Spinal cord (tissue), 10 donors: ENCODE data around the gene TRAPPC12. TPM values are rescaled to one million over a fixed set of nuclear protein-coding genes. Genes with fewer than 3 reads are reported as not detected.

Experiments
- DNase-seq, 6 donors: peaks; one replicate each; pipeline versions ENCODE4 v3.0.0 to v3.0.0-alpha.2; 2013 to 2015; ENCODE audit warnings: low spot score in 6 of 6, low read depth in 4 of 6
- H3K27ac ChIP-seq: one replicate; pipeline ENCODE4 v1.5.1; 2013; ENCODE audit warnings: low read depth, low read length, control low read depth
- H3K27me3 ChIP-seq: one replicate; pipeline ENCODE4 v1.6.1; 2013; ENCODE audit warnings: low read length; ENCODE audit not compliant: control insufficient read depth, insufficient read depth
- H3K36me3 ChIP-seq: one replicate; pipeline ENCODE4 v1.6.1; 2013; ENCODE audit warnings: low read length; ENCODE audit not compliant: control insufficient read depth, insufficient read depth
- H3K4me1 ChIP-seq: one replicate; pipeline ENCODE4 v1.6.1; 2013; ENCODE audit warnings: low read length; ENCODE audit not compliant: control insufficient read depth, insufficient read depth
- H3K4me3 ChIP-seq: one replicate; pipeline ENCODE4 v1.5.1; 2013; ENCODE audit warnings: low read depth, low read length, control low read depth
- H3K9me3 ChIP-seq: one replicate; pipeline ENCODE4 v1.6.1; 2013; ENCODE audit warnings: low read length; ENCODE audit not compliant: control insufficient read depth, insufficient read depth
- WGBS: methylation state at CpG from one replicate; pipeline ENCODE4 v1.1.5; 2013; ENCODE audit warnings: missing lambda C conversion rate; ENCODE audit not compliant: insufficient coverage; 5-methylcytosine and 5-hydroxymethylcytosine counted together
- polyA plus RNA-seq, 2 donors: library from polyadenylated mRNA; unstranded; fragments of 120-200 nt; gene quantifications; one replicate each; pipeline ENCODE4 v1.2.1, GENCODE V29; 2013; ENCODE audit not compliant: insufficient read length in 2 of 2
- total RNA-seq, 2 donors: library from RNA; depleted of rRNA in 1 of 2; stranded (reverse); fragments of 120-200 nt in 1 of 2; fragments of >200 nt in 1 of 2; gene quantifications; one replicate each; pipeline versions ENCODE4 v1.2.3 to v1.2.4, GENCODE V29; 2013 to 2014
- donor health status: healthy.

Gene TRAPPC12
- total and polyA plus RNA-seq, 4 donors = 56.3 to 139 (median 97.7) TPM

GRCh38 chr2:3476985-3477327 lies 97.5 kb downstream of the TRAPPC12 start:
- H3K27me3 ChIP-seq = no peaks in the 10 kb centered on the region
- H3K4me1 ChIP-seq = peaks cover 31% of the 10 kb centered on the region
- H3K9me3 ChIP-seq = no peaks in the 10 kb centered on the region
- no CpG with 5 or more reads among the region's 5 CpGs for whole genome bisulfite sequencing
- H3K36me3 ChIP-seq = peaks cover 69% of the 10 kb centered on the region
- no peak overlapping the region for H3K4me3 ChIP-seq
- DNase-seq = no peak
- H3K27ac ChIP-seq = peak overlapping the region; percentile 91

DNA sequence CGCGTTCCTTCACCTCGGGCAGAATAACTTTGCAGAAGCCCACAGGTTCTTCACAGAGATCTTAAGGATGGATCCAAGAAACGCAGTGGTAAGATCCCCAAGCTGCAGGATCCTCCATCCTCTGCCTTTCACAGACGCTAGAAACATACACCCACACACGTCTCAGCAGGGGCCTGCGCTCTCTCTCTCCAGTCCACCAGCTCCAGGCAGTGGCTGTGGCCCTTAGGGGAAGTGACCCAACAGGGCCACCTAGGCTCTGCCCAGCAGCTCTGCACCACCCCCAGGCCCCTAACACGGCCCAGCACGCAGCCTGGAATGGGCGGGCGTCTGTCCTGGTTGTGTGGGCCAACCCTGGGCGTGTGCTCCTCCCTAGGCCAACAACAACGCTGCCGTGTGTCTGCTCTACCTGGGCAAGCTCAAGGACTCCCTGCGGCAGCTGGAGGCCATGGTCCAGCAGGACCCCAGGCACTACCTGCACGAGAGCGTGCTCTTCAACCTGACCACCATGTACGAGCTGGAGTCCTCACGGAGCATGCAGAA lies 99.4 kb downstream of the TRAPPC12 start:
- DNase-seq = no peak
- WGBS = 96% methylated on average over 18 of the region's 19 CpGs
- no peak overlapping the region for H3K27ac ChIP-seq

GRCh38 chr2:3479430-3480320 lies 100.2 kb downstream of the TRAPPC12 start:
- H3K36me3 ChIP-seq = peaks cover 74% of the 10 kb centered on the region
- no peak for DNase-seq
- no peak overlapping the region for H3K27ac ChIP-seq
- H3K4me3 ChIP-seq = no peak overlapping the region
- WGBS = 92% methylated on average over 26 of the region's 31 CpGs
- H3K27me3 ChIP-seq = no peaks in the 10 kb centered on the region
- peaks cover 35% of the 10 kb centered on the region for H3K4me1 ChIP-seq
- H3K9me3 ChIP-seq = no peaks in the 10 kb centered on the region

More for the DNA sequence above, 99.4 kb downstream of the TRAPPC12 start:
- peaks cover 35% of the 10 kb centered on the region for H3K4me1 ChIP-seq
- no peaks in the 10 kb centered on the region for H3K27me3 ChIP-seq
- no peaks in the 10 kb centered on the region for H3K9me3 ChIP-seq
- H3K36me3 ChIP-seq = peaks cover 73% of the 10 kb centered on the region
- H3K4me3 ChIP-seq = no peak overlapping the region

- no peaks in the 10 kb centered on the region for H3K27me3 ChIP-seq
- H3K9me3 ChIP-seq = no peaks in the 10 kb centered on the region
- WGBS = 53% methylated on average over 6 of the region's 7 CpGs
- no peak overlapping the region for H3K27ac ChIP-seq
- H3K36me3 ChIP-seq = peaks cover 77% of the 10 kb centered on the region
- peaks cover 30% of the 10 kb centered on the region for H3K4me1 ChIP-seq
- no peak for DNase-seq
- no peak overlapping the region for H3K4me3 ChIP-seq
Measured at GRCh38 chr2:3480352-3481010, 101.0 kb downstream of the TRAPPC12 start.

- WGBS = 100% methylated on average over 1 of the region's 5 CpGs
- H3K36me3 ChIP-seq = peaks cover 78% of the 10 kb centered on the region
- H3K27me3 ChIP-seq = no peaks in the 10 kb centered on the region
- H3K9me3 ChIP-seq = no peaks in the 10 kb centered on the region
- peaks cover 25% of the 10 kb centered on the region for H3K4me1 ChIP-seq
- DNase-seq = no peak
- no peak overlapping the region for H3K4me3 ChIP-seq
- no peak overlapping the region for H3K27ac ChIP-seq
Measured at GRCh38 chr2:3481011-3481400, 101.5 kb downstream of the TRAPPC12 start.

- no peak for DNase-seq
- no peaks in the 10 kb centered on the region for H3K9me3 ChIP-seq
- no peaks in the 10 kb centered on the region for H3K27me3 ChIP-seq
- WGBS = 96% methylated on average over 20 of the region's 20 CpGs
- no peak overlapping the region for H3K27ac ChIP-seq
- peaks cover 86% of the 10 kb centered on the region for H3K36me3 ChIP-seq
- H3K4me1 ChIP-seq = peaks cover 22% of the 10 kb centered on the region
- H3K4me3 ChIP-seq = no peak overlapping the region
Measured at GRCh38 chr2:3481736-3482362, 102.4 kb downstream of the TRAPPC12 start.

DNA sequence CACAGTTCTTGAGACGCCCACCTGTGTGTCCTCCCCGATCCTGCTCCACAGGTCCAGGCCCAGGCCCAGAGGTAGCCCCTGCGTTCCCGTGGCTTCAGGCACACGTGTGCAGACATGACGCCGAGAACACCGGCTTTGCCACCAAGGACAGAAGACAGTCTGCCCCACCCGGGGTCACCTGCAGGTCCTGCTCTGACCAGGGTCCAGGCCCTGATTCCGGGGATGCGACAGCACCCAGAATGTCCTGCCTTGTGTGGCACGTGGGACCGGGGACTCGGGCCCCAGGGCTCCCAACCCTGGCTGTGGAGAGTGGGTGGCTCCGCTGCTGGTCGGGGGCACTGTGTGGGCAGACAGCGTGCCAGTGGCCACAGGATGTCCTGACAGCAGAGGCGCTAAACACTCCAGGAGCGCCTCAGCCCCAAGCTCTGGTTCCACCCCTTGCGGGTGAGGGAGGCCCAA lies 102.9 kb downstream of the TRAPPC12 start:
- Histone ChIP-seq H3K4me1 (peaks cover 25% of the 10 kb centered on the region), H3K27ac (no peak overlapping the region), H3K36me3 (peaks cover 89% of the 10 kb centered on the region), H3K4me3 (no peak overlapping the region), H3K9me3 (no peaks in the 10 kb centered on the region), H3K27me3 (no peaks in the 10 kb centered on the region)
- 97% methylated on average over 18 of the region's 20 CpGs for WGBS
- no peak for DNase-seq

- no peaks in the 10 kb centered on the region for H3K9me3 ChIP-seq
- 54% methylated on average over 27 of the region's 30 CpGs for WGBS
- no peak overlapping the region for H3K4me3 ChIP-seq
- H3K27me3 ChIP-seq = no peaks in the 10 kb centered on the region
- peaks cover 31% of the 10 kb centered on the region for H3K4me1 ChIP-seq
- no peak overlapping the region for H3K27ac ChIP-seq
- peak in 4 of 6 donors; percentile 66 to 90 (median 70) for DNase-seq
- H3K36me3 ChIP-seq = peaks cover 86% of the 10 kb centered on the region
Measured at GRCh38 chr2:3483227-3483985, 103.9 kb downstream of the TRAPPC12 start.
